GM19239 (cell line): Measurements from ENCODE around the gene PHACTR3.

Experiments used
- DNase-seq: peaks from one replicate; pipeline ENCODE4 v3.0.0; 2011; ENCODE audit warnings: low spot score; ENCODE audit not compliant: insufficient read length
- FAIRE-seq: peaks from 2 replicates; lab custom pipeline; 2011; peaks lifted over from hg19 to GRCh38; lab: Jason Lieb, UNC

Gene PHACTR3

DNA sequence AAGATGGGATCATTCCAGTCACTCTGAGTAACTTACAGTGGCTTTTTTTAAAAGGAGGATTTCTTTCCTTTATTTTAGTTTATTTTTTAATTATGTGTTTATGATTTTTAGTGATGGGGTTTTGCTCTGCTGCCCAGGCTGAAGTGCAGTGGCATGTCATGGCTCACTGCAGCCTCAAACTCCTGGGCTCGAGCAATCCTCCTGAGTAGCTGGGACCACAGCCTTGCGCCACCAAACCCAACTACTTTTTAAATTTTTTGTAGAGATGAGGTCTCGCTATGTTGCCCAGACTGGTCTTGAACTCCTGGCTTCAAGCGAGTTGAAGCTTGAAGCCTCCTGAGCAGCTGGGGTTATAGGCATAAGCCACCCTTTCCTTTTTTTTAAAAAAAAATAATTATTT is 31.8 kb upstream of the PHACTR3 start:
- FAIRE-seq = no peak
- DNase-seq = no peak

GRCh38 chr20:59573837-59574236 is 30.5 kb upstream of the PHACTR3 start:
- no peak for FAIRE-seq
- DNase-seq = no peak

DNA sequence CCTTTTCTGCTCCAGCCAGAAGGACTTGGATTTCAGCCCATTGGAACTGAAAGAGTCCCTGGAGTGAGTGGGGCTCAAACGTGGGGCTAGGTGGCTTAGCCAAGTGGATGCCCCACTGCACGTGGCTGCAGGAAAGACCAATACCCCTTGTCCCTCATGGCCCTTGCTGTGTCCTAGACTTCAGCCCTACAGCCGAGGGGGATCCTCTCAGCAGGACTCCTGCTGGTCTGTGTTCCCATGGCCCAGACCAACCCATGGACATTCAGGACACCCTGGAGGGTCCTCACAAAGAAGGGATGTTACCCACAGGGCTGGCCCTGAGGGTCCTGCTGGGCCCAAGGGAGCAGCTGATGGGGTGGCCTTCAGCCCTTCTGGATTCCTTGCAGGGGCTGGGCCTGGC is 30.0 kb upstream of the PHACTR3 start:
- no peak for DNase-seq
- FAIRE-seq = no peak

DNA sequence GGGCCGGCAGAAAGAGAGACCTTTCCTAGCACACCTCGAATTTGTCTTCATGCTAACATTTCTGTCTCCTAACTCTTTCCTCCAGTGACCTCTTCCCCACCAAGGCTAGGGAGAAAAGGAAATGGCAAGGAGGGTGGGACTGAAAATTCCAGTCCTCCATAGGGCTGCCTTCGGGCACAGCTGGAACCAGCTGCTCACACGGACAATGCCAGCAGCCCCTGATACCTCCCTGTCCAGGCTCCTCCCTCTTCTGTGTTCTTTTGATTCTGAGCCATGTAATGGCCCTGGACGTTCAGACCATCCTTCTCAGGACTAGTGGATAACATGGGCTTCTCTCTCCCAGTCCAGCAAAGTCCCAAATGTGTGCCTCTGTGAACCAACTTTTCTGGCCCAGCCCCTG is 29.1 kb upstream of the PHACTR3 start:
- FAIRE-seq = no peak
- DNase-seq = no peak

DNA sequence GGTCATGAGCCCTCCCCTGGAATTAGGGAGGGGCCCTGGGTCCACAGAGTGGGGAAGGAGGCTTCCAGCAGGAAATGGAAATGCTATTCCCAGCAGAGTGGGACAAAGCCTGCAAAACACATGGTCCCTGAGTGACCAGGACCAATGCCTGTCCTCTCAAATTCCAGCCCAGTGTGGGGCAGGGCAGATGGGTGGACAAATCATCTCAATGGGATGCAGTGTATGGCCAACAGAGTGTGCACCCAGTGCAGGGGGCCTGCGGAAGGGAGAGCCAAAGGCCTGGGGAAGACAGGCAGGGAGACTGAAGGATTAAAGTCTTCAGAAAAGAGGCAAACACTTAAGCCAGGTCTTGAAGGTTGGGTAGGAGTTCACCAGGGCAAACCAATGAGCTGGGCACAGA is 28.7 kb upstream of the PHACTR3 start:
- DNase-seq = no peak
- no peak for FAIRE-seq

- FAIRE-seq (no peak), DNase-seq (no peak)
Observed at GRCh38 chr20:59576216-59576953, 28.0 kb upstream of the PHACTR3 start.

- DNase-seq (no peak), FAIRE-seq (no peak)
Observed at GRCh38 chr20:59577037-59577808, 27.1 kb upstream of the PHACTR3 start.

GRCh38 chr20:59577809-59578435 is 26.4 kb upstream of the PHACTR3 start:
- FAIRE-seq = no peak
- DNase-seq = no peak

DNA sequence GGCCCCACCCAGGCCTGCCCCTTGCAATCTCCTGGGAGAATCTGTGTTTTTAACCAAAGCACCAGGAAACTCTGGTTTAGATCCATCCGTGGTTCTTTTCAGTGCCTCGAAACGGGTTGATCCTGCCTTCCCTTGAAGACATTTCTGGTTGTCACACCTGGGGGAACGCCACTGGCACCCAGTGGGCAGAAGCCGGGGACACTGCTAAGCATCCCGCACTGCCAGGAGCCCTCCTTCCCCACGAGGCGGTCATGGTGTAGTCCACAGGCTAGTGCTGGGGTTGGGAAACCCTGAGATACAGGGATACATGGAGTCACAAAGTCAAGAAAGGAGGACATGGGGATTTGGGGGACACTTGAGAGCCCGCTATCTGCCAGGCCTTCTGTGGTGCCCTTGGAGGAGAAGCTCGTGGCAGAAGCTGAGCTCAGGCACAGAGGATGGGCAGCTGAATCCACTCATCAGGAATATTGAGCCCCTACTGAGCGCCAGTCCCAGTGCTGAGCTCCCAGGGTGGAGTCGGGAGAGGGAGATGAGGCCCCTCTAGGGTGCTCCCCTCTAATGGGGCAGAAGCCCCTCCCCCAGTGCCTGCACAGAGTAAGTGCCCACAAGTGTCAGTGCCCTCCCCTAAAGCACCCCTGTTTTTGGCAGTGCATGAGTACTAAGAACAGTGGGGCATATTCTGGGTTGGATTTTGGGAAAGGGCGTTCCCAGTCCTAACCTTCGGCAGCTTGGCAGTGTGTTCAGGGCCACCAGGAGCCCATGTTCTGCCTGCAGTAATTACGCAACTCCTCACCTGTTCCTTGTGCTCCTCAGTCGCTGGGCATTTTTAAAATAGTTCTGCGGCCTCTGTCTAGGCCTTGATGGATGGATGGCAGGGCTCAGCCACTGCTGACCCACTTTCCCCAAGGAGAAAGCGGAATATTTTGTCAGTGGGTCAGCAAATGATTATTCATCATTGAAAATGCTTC is 25.6 kb upstream of the PHACTR3 start:
- no peak for FAIRE-seq
- DNase-seq = no peak

DNA sequence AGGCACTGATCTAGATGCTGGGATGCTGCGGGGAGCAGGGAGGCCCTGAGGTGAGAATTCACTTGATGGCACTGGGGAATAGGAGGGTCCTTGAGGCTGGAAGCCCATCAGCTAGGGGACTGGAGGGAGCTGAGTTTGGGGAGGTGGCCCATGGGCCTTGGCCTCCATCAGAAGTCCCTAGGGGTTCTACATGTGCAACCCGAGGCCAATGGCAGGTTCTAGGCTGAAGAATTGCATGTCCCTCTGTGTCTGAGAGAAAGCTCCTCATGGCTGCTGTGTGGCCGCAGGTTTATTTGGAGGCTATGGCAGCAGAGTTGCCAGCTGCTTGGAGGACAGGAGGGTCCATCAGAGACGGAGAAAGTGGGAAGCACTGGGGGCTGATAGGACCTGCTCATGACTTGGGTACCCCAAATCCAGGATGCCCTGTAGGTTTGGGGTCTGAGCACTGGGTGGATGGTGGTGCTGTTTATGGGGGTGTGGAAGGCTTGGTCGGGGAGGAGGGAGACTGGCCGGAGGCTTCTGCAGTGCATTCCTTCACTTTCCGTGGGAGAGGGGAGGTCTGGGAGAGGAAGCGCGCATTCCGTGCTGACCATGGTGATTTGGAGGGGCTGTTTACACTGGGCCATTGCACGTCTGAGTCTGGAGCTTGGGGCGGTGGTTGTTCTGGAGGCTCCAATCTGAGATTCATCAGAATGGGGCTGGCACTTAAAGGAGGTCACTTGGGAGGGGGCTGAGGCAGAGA is 24.8 kb upstream of the PHACTR3 start:
- FAIRE-seq = no peak

GRCh38 chr20:59580146-59580946 is 24.0 kb upstream of the PHACTR3 start:
- DNase-seq = no peak
- FAIRE-seq = no peak

More for the DNA sequence above, 24.8 kb upstream of the PHACTR3 start:
- DNase-seq = no peak

DNA sequence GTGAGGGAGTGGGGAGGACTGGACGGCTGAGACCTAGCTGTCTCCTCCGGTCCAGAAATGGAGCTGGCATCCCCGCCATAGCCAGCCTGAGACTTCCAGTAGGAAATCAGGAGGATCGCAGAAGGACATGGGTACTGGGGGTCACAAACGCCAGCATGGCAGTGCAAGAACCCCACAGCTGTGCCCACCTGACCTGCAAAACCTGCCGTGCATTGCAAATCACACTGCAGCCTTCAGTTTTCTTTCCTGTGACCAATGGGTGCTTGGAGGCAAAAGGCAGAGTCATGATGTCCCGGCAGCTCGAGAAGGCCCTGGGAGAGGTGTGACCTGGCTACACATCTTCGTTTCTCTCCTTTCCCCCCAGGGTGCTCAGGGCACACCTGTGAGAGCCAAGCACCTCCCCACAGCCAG is 23.3 kb upstream of the PHACTR3 start:
- DNase-seq (no peak), FAIRE-seq (no peak)

DNA sequence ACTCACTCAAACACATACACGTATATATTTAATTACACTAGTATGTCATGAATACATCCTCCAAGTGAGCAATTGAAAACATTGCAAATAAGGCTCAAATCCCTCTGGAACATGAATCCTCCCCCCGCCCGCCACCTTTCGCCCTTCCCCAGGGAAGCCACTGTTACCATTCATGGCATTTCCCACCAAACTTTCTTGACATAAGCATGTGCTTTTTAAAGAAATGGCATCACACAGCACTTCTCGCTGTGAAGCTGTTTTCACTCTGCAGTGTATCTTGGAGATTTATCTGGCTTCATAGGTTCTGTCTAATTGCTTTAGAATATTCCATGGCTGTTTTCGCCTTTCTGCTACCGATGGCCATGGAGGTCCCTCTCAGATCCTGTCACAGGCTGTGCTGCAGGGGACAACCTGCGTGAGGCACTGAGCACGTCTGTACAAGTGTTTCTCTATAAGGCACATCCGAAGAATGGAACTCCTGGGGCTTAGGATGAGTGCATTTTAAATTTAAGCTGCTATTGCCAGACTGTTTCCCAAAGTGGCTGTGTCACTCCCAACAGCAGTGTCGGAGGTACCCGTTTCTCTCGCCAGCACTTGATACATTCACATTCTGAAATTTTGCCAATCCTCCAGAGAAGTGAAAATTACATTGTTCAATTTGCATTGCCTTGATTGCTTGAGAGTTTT is 22.2 kb upstream of the PHACTR3 start:
- FAIRE-seq (no peak), DNase-seq (no peak)

DNA sequence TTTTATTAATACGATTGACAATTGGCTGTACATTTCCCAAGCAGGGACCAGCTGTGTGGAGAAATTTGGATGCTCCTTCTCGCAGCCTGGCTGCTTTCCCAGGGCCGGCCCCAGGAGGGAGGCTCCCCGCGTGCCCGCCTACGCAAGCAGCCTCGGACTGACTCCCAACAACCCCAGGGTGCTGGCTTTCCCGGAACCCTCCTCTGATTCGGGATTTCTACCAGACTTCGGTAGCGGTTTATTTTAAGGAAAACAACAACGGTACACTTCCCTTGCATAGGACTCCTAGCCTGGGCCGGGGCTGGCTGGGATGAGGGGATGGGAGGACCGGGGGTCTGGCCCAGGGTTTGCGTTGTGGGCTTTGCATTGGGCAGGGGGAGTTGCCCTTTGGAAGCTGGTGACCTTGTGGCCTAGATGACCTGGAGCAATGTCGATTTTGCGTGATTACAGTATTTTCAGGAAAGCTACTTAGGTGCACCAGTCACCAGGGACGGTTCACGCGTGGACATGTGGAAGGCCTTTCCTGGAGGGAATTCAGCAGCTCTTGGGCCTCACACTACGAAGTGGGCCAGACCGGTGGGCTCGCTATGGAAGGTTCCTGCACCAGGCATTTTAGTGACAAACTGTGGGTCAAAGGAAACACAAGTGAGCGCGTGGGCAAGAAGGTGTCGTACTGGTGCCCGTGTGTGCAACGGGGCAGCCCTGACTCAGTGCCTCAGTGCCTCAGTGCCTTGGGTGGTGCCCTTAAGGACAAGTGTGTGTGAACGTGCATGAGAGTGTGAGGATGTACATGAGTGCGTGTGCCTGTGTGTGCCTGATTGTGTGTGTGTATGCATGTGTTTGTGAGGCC is 20.7 kb upstream of the PHACTR3 start:
- DNase-seq (no peak), FAIRE-seq (no peak)

- DNase-seq (no peak), FAIRE-seq (no peak)
Observed at GRCh38 chr20:59584278-59584925, 19.9 kb upstream of the PHACTR3 start.

- DNase-seq = no peak
- FAIRE-seq = no peak
Observed at GRCh38 chr20:59585714-59586409, 18.5 kb upstream of the PHACTR3 start.
